HG02884 (cell line): ENCODE results near the gene PIGZ.

Source experiments
- ATAC-seq: cut with Tn5 transposase; IDR thresholded peaks from one replicate; pipeline ENCODE4 v1.9.1; 2021; ENCODE audit warnings: mild to moderate bottlenecking, moderate library complexity; ENCODE audit not compliant: unreplicated experiment

PIGZ gene, protein sequence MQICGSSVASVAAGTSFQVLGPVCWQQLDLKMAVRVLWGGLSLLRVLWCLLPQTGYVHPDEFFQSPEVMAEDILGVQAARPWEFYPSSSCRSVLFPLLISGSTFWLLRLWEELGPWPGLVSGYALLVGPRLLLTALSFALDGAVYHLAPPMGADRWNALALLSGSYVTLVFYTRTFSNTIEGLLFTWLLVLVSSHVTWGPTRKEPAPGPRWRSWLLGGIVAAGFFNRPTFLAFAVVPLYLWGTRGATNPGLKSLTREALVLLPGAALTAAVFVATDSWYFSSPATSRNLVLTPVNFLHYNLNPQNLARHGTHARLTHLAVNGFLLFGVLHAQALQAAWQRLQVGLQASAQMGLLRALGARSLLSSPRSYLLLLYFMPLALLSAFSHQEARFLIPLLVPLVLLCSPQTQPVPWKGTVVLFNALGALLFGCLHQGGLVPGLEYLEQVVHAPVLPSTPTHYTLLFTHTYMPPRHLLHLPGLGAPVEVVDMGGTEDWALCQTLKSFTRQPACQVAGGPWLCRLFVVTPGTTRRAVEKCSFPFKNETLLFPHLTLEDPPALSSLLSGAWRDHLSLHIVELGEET

DNA sequence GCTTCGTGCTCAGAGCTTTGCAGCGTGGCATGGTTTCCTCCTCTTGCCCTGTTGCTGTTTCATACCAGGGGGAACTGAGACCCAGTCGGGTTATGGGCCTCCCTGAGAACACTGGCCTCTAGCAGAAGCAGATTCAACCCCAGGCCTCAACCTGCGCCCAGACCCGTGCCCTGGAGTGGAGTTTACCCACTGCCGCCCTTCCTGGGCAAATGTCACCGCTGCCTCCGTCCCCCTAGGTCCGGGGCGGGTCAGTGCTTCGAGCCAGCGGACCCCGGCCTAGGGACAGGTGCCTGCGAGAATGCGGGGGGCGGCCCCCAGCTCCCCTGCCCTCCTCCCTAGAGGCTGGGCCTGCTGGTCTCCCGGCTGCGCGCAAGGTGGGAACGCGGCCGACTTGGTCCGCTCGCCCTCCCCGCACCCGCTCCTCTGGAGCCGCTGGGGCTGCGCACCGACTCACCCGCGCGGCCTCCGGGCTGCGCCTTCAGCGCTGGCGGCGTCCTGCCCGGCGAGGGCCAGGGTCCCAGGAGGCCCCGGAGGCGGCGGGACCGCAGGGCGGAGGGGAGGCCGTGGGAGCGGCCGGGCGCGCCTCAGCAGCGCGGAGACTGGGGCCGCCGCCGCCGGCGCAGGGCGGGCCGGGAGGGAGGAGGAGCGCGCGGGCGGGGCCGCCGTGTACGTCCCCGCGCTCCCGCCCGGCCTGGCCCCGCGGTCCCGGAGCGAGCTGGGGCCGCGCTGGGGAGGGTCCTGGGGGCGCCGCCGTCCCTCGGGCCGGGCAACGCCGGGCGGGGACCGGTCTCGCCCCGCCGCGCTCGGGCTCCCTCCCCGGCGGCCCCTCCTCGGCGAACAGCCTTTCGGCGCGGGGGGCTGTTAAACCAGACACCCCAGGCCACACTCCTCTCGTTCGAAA, at the start of gene PIGZ:
PIGZ (minus strand) TSS at position 601 of the 901 bp plus-strand sequence. CDS start 16,802 bp downstream, outside the sequence.
- ATAC-seq = peak; percentile 59

DNA sequence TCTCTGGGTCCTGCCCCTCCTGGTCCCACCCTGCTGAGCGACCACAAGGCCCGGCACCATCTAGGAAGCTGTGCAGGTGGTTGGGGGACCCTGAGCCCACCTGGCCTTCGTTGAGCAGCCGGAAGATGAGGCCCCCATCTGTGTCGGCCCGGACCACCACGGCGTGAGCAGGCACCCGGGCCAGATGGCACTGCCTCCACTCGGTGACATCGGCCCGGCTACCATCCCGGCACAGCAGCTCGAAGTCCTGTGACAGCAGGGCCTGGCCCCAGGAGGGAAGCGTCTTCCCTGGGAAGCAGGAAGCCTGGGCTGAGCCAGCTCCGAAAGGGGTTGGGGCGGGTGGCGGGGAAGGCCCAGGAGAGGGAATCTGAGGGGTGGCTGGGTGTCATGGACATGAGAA, 48.4 kb upstream of the PIGZ start:
- no peak for ATAC-seq

DNA sequence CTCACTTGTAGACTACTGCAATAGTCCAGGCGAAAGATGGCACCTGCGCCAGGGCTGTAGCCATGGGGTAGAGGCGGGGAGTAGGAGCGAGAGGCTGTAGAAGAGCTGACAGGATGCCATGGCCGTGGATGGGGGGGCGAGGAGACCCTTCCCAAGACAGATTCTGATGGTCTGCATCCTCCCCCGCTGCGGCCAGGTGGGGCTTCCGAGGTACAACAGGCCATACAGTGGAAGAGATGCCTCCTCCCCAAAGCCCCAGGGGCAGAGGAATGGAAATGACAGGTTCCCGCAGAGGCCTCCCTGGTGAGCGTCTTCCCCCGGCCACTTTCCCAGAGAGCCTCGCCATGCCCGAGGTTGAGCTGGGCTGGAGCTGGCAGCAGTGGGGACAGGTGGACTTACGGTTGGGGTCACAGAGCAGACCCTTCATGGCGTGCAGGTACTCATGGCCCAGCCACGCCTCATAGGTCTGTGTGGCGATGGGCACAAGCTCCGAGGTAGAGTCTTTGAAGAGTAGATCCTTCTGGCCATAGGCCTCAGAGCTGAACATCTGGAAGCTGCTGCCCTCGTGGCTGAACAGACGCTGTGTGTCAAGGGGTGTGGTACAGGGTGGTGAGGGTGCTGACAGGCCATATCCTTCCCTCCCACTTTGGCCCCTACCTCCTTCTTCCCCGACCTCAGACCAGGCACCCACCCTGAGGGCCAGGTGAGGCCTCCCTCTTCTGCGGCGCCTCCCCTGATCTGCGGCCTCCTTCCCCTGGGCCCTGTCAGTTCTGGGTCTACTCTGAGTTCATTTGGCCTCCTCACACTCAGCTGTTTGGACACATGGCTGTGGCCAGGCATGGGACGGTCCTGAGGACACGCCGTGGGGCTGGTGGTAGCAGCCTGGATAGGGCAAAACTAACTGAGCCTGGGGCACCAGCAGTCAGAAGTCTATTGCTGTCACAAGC, 47.4 kb upstream of the PIGZ start:
- no peak for ATAC-seq

DNA sequence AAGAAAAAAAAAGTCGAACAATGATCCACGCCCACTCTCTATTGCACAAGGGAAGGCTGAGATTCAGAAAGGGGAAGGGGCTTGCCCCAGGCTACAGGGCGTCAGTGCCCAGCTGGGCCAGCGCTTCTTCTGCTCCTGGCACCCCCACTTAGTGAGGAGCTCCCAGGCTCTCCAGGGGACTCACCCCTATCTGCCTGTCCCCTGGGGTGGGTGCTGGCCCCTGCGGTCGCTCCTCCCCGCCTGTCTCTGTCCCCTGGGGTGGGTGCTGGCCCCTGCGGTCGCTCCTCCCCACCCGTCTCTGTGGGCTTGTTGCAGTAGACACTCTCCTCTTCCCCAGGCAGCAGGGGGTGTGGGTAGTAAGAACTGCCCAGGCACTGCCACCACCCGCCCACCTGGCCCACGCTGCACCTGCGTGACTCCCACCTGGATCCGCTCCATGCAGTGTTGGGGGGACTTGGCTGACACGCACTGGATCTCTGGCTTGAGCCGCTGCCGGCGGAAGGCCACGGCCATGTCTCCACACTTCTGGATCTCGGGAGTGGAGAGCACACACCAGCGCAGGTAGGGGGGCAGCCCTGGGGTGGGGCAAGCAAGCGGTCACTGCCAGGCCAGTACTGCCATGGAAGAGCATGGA, 46.4 kb upstream of the PIGZ start:
- no peak for ATAC-seq

DNA sequence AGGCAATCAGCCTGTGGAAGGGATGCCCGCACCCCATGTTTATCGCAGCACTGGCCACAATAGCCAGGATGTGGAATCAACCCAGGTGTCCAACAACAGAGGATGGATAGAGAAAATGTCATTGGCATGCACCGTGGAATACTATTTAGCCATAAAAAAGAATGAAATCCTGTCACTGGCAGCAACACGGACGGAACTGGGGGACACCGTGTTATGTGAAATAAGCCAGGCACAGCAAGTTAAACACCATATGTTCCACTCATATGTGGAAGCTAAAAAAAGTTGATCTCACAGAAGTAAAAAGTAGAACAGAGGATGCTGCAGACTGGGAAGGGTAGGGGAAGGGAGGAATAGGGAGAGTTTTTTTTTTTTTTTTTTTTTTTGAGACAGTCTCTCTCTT, 45.4 kb upstream of the PIGZ start:
- ATAC-seq = no peak

DNA sequence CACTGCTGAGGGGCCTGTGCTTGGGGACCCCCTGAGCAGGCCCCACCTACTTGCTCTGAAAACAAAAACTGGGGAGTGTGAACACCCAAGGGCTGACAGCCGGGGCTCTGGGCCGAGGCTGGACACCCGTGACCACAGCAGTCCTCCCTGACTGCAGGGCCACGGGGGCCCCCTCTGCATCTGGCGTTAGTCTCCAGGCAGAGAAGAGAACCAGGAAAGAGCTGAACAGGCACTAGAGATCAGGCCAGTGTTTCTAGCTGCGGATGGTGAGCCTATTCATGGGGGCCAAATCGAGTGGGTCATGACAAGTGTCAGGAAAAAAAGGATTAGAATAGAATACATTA, 43.9 kb upstream of the PIGZ start:
- no peak for ATAC-seq

DNA sequence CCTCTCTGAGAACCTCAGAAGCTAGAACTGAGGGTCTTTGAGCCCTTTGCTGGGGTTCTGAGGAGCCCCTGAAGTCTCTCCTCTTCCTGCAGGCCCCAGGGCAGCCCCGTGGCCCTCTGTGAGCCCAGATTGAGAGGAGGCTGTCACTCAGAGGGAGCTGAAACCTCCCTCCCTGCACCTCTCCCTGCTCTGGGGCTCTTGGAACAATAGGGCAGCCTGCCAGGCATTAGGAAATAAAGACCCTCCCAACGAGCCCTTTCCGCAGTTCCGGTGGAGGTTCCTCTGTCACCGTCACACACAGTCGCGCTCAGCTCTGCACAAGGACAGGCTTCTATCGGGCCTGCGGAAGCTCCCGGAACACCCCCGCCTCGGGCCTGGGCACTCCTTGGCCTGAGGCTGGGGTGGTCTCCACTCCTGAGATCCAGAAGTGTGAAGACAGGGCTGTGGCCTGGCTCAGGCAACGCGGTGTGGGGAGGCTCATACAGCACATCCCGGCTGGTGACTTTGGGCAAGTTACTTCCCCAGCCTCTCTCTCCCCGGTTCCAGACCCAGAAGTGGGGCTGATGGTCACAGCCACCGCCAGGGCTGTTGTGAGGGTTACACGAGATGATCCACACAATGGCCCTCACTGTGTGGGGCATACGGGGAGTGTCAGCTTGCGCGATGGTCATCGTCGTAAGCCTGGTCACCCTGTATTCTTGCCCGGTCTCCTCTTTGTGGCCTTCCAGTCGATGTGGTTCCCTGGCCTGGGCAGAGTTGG, 43.3 kb upstream of the PIGZ start:
- no peak for ATAC-seq

DNA sequence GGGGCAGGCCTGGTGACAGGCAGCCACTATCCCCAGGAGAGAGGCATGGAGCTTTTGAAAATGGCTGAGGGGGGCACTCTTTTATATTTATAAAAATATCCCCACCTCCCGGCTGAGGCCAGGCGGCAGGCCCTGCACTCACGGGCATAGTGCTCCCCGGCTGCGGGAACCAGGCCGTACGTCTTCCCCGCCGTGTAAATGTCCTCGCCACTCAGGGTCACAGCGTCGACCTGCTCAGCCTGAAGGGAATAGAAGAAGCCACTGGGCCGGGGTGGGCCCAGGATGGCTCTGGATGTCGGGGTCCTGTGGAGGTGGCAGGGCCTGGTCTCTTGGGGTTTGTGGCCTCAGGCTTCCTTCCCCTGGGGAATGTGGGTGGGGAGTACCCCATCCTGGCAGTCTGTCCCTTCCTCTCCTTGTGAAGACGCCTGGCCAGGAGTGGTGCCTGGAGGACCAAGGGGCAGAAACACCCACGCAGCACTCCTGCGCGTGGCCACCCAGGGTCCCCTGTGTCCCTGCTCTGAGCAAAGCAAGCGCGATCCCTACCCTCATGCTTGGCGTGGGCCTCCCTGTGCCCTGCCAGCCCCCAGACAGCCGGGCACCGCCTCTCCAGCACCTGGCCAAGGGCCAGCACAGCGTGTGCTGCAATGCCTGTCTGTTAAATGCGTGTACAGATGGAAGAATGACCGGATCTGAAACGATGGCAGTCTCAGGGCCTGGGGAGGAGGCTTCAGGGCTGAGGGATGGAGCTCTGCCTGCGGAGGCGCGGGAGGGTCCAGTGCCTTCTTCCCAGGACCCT, 42.1 kb upstream of the PIGZ start:
- ATAC-seq = no peak

DNA sequence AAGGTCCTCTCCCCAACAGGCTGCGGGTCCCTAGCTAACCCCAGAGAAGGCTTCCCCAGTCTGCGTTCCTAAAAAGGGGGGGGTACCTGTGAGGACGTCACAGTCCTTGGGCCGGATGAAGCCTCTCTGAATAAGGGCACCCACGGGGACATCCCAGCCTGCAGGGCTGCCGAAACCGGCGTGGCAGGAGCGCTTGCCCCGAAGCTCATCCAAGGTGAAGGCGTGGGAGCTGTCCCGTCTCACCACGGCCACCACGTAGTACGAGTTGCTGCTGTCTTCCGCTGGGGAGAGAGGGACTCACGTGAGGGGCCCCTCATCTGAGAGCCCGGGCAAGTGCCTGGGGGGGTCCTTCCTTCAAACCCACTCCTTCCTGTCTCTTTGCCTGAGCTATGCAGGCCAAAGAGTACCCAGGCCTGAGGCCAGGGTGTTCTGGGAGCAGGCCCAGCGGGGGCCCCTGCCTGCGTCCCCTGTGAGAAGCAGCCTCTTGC, 40.9 kb upstream of the PIGZ start:
- no peak for ATAC-seq

DNA sequence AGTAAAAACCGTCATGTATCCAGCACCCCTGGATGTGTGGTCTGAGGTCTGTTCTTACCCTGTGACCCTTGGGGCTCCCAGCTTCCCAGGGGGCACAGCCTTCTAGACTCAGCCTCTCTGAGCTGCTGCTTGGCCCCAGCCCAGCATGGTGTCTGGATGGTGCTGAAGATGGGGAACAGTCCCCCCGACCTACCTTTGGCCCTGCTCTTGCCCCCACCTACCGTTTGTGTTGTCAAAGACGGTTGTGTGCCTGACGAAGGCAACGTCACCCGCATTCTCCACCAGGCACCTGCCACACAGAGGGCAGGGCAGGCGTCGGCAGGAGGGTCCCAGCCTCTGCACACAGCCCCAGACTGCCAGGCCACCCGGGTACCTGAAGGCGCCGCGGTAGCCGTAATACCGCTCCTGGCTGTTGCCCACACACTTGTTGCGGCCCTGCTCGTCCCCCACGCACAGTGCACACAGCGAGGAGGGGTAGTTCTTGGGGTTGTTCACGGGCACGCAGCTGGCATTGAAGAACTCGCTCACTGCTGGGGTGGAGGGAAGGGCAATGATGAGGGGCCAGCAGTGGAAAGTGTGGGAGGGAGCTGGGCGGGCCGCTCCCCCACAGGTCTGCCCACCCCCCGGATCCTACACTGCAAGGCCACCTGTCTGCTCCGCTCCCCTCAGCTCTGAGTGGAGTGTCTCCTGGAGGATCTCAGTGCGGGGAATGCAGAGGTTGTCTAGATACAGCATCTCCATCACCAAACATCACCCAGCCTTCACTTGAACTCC, 40.0 kb upstream of the PIGZ start:
- ATAC-seq = no peak

DNA sequence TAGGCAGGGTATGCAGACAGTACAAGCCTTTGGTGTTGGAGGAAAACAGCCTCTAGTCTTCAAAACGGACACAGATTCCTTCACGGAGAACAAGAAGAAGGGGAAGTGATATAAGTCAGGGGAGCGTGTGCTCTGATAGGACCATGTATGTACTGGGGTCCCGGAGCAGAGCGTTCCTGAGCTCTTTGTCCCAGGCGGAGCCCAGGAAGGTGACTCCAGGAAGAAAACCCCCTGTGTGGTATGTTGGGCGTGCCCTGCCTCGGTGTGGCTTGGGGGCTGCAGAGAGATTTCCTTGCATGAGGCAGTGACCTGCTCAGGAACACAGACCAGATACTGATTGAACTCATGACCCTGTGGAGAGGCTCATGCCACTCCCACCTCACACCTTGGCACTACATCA, 39.3 kb upstream of the PIGZ start:
- ATAC-seq = no peak

DNA sequence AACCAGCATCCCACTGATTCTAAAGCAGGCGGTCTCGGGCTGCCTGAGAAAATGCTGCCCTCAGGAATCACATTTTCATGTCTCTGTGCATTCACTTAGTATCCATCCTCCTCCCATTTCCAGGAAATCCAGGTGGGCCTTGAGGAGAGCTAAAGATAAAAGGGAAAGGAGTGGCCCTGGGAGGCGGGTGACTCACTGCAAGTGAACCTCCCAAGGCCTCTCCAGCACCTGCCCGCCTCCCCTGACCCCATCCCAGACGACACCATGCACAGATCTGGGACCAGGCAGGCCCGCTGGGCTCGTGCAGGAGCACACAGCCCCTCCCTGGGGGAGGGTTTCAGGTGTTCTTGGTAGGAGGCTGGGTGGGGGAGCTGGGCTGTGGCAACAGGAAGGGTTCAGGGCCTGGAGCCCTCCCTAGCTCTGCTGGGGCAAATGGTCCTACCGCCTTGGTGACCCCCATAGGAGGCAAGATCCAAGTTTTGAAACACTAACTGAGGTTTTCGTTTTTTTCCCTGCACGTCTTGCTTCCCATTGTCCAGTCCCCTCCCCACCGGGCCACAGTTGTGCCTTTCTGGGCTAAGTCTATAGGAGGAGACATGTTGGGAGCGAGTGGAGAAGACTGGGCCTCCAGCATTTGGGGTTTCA, 38.8 kb upstream of the PIGZ start:
- no peak for ATAC-seq

DNA sequence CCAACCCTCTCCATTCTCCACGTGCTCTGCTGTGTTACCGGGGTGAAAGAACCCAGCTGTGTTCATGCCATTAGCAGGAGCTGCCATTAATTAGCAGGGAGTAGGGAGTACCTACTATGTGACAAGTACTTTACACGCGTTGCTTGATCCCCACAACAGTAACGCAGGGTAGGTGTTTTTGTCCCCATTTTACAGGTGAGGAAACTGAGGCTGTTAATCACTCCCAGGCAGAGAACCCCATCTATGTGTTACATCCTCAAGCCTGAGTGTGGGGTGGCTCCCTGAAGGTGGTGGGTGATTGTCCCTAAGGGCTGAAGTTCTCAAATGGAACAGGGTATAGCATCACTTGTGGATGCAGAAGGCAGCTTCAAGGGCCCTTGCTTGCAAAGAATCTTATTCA, 38.2 kb upstream of the PIGZ start:
- ATAC-seq = no peak

DNA sequence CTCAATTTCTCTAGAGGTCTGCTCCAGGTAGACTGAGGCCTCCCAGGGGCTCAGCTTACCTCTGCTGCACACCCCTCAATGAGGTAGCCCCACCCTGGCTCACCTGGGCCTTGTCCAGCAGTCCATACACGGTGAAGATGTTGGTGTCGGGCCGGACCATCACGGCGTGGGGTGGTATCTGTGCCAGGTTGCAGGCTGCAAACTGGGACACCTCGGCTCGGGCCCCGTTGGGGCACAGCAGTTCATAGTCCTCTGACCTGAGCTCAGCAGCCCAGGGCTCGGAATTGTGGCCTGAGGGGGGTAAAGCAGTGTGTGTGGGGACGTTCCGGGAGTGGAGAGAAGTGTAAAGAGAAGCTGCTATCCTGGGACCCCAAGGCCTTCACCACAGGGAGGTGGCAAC, 37.8 kb upstream of the PIGZ start:
- ATAC-seq = no peak

DNA sequence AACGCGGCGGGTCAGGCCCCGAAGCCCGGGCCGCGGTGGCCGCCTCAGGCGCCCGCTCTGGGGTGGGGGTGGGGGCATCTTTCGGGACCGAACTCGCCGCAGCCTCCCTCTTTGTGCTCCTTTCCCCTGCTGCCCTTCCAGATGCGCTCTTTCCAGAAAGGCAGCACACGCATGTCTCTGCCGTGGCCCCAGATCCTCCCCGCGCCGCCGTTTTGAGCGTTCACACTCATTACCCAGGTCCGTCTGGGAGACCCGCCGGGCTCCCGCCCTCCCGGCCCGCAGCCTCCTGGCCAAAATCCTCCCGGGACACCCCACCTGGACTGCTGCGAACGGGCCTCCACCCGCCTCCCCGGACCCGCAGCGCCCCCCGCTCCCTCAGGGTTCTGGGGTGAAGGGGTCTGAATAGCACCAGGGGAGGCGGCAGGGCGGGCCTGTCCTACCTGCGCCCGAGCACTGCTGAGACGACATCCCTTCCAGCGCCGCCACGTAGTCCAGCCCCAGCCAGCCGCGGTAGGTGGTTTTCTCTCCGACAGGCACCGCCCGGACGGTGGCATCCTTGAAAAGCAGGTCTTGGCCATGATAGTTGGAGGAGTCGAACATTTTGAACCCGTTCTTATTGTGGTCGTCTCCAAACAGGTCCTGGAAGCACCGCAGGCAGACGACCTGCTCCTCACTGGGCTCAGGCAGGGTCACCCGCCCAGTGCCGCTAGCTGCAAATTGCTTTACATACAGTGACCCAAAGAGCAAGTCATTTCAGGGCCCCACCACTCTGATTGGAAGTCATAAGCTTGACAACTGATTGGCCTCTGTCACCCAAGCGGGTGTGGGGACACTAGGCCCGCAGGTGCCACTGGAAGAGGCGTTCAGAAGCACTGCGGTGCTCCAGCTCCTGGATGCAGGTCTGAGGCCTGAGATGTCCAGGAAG, 35.1 kb upstream of the PIGZ start:
- ATAC-seq = peak; percentile 10
